K562 (cell line): ENCODE measurements around the gene MPZL3. TPM values are rescaled to one million over a fixed set of nuclear protein-coding genes. Genes with fewer than 3 reads are reported as not detected.

Experiments used
- CTBP1 ChIP-seq: fragments of 450-650 bp; IDR thresholded peaks from 2 replicates; pipeline ENCODE4 v1.6.1; 2016; ENCODE audit warnings: borderline replicate concordance
- ETV1 ChIP-seq: fragments of 450-650 bp; conservative IDR thresholded peaks from 2 replicates; pipeline ENCODE4 v1.6.1; 2016; ENCODE audit warnings: missing genetic modification characterization, control low read depth, low read depth, missing compliant biosample characterization
- FOXA3 ChIP-seq, 2 experiments: fragments of 450-650 bp in 1 of 2; sonication (generic) in 1 of 2; formaldehyde crosslinking; IDR thresholded peaks in 1 of 2; conservative IDR thresholded peaks in 1 of 2; 2 replicates each; pipeline versions ENCODE4 v1.4.0 to v1.8.0; 2020 to 2022; ENCODE audit warnings: mild to moderate bottlenecking in 2 of 2, missing genetic modification reagents in 1 of 2
- FOXP1 ChIP-seq: sonication (generic); formaldehyde crosslinking; IDR thresholded peaks from 2 replicates; pipeline ENCODE4 v1.8.0; 2022; ENCODE audit warnings: mild to moderate bottlenecking, missing genetic modification reagents
- RBFOX2 ChIP-seq: fragments of 200-400 bp; formaldehyde crosslinking; IDR thresholded peaks from 2 replicates; pipeline ENCODE4 v1.6.1; 2017; ENCODE audit warnings: low read depth, mild to moderate bottlenecking, low read length, moderate library complexity
- ZNF324 ChIP-seq: fragments of 250-450 bp; sonication (Bioruptor Pico); IDR thresholded peaks from 2 replicates; pipeline ENCODE4 v1.4.0; 2020; ENCODE audit warnings: mild to moderate bottlenecking
- ZNF431 ChIP-seq: sonication (generic); formaldehyde crosslinking; IDR thresholded peaks from 2 replicates; pipeline ENCODE4 v1.8.0; 2022; ENCODE audit warnings: mild to moderate bottlenecking, missing genetic modification reagents
- ZNF444 ChIP-seq: fragments of 250-450 bp; sonication (Bioruptor Pico); IDR thresholded peaks from 2 replicates; pipeline ENCODE4 v1.4.0; 2020; ENCODE audit warnings: mild to moderate bottlenecking, moderate library complexity
- polyA plus RNA-seq, 8 experiments: library from polyadenylated mRNA; depleted of rRNA in 4 of 8; stranded (reverse) in 5 of 8; unstranded in 3 of 8; fragments of >200 nt; fragmentation: Nextera tagmentation in 2 of 8; fragmentation: Illumina TruSeq in 1 of 8; extraction: Ambion mirVana in 2 of 8; extraction: Trizol in 1 of 8; gene quantifications; 2 replicates each; pipeline versions ENCODE4 v1.2.1 to v1.2.3, GENCODE V29; 2011 to 2014; ENCODE audit warnings: inconsistent platforms in 1 of 8, missing spikeins in 1 of 8
- total RNA-seq, 7 experiments: library from RNA; depleted of rRNA in 6 of 7; stranded (reverse); fragments of >200 nt in 6 of 7; fragmentation: Illumina TruSeq in 2 of 7; extraction: Trizol in 2 of 7; gene quantifications; 2 replicates each; pipeline versions ENCODE4 v1.2.1 to v1.2.3, GENCODE V29; 2011 to 2021; ENCODE audit warnings: low replicate concordance in 1 of 7
- TF ChIP-seq, protein P1 (sequence below): fragments of 250-450 bp; sonication (Bioruptor Pico); IDR thresholded peaks from 2 replicates; pipeline ENCODE4 v1.8.0; 2021; ENCODE audit warnings: moderate library complexity, mild to moderate bottlenecking, inconsistent platforms
- TF ChIP-seq, protein P2 (sequence below): sonication (generic); formaldehyde crosslinking; IDR thresholded peaks from 2 replicates; pipeline ENCODE4 v1.4.0; 2020; ENCODE audit warnings: mild to moderate bottlenecking, missing genetic modification reagents
- TF ChIP-seq, protein P3 (sequence below): fragments of 450-650 bp; IDR thresholded peaks from 2 replicates; pipeline ENCODE4 v1.6.1; 2016; ENCODE audit warnings: mild to moderate bottlenecking
- TF ChIP-seq, protein P4 (sequence below): sonication (generic); formaldehyde crosslinking; IDR thresholded peaks from 2 replicates; pipeline ENCODE4 v1.8.0; 2022; ENCODE audit warnings: missing genetic modification reagents, mild to moderate bottlenecking, borderline replicate concordance
- TF ChIP-seq, protein P5 (sequence below): fragments of 450-650 bp; IDR thresholded peaks from 2 replicates; pipeline ENCODE4 v1.6.1; 2017; ENCODE audit warnings: mild to moderate bottlenecking, moderate library complexity

The MPZL3 gene
- total and polyA plus RNA-seq, 9 of the 15 experiments (the other 6 are each of a cell fraction or from before 2014, with no cell fraction given): 0.97 to 2.9 (median 1.6) TPM

DNA sequence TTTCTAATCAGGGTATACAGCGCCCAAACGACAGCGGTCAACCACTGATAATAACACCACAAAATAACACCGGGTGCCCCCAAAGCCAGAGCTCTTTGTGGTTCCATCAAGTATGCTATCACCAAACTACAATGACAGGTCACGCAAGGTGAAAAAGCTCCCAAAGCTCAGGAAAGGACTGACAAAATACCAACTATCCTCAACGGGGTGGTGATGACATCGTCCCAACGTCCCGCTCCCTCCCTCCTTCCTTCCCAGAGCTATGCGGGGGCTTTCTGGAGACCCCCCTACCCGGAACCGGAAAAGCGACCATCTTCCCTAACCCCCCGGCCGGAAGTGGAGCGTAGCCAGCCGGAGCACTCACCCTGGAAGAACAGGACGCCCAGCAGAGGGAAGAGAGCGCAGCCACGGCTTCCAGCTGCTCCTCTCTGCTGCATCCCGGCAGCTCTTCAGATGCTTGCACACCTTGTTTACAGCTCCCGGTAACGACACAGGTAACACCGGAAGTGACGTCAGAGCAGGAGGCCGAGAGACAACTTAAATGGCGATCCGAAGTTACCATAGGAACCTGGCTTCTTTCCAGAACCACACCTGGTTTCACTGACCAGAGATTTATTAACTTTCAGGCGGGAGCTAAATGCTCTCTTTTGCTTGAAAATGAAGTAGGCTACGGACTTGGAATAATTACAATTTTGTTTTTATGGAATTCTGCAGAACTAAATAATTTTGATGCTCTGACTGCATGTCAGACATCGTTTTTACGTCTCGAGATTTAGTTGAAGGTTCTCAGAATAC is at the start of gene MPZL3 (continued):
- TF ChIP-seq, protein P1, sequence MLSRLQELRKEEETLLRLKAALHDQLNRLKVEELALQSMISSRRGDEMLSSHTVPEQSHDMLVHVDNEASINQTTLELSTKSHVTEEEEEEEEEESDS (CRISPR knock-in tag): no peak
- TF ChIP-seq, protein P2, sequence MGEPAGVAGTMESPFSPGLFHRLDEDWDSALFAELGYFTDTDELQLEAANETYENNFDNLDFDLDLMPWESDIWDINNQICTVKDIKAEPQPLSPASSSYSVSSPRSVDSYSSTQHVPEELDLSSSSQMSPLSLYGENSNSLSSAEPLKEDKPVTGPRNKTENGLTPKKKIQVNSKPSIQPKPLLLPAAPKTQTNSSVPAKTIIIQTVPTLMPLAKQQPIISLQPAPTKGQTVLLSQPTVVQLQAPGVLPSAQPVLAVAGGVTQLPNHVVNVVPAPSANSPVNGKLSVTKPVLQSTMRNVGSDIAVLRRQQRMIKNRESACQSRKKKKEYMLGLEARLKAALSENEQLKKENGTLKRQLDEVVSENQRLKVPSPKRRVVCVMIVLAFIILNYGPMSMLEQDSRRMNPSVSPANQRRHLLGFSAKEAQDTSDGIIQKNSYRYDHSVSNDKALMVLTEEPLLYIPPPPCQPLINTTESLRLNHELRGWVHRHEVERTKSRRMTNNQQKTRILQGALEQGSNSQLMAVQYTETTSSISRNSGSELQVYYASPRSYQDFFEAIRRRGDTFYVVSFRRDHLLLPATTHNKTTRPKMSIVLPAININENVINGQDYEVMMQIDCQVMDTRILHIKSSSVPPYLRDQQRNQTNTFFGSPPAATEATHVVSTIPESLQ (CRISPR knock-in tag): no peak
- TF ChIP-seq FOXA3 (CRISPR knock-in tag; conservative IDR thresholded peaks at IDR 0.05 in 1 of 2, IDR thresholded peaks at IDR 0.05 in 1 of 2): peak in 1 of 2 experiments; percentile 88; a peak in 2 of 4 replicates
- TF ChIP-seq ZNF324 (CRISPR knock-in tag): no peak
- peak; percentile 94 for TF ChIP-seq FOXP1 (CRISPR knock-in tag)
- peak; percentile 53 for TF ChIP-seq RBFOX2
- TF ChIP-seq ZNF444 (CRISPR knock-in tag): no peak
- TF ChIP-seq, protein P3, sequence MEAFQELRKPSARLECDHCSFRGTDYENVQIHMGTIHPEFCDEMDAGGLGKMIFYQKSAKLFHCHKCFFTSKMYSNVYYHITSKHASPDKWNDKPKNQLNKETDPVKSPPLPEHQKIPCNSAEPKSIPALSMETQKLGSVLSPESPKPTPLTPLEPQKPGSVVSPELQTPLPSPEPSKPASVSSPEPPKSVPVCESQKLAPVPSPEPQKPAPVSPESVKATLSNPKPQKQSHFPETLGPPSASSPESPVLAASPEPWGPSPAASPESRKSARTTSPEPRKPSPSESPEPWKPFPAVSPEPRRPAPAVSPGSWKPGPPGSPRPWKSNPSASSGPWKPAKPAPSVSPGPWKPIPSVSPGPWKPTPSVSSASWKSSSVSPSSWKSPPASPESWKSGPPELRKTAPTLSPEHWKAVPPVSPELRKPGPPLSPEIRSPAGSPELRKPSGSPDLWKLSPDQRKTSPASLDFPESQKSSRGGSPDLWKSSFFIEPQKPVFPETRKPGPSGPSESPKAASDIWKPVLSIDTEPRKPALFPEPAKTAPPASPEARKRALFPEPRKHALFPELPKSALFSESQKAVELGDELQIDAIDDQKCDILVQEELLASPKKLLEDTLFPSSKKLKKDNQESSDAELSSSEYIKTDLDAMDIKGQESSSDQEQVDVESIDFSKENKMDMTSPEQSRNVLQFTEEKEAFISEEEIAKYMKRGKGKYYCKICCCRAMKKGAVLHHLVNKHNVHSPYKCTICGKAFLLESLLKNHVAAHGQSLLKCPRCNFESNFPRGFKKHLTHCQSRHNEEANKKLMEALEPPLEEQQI: 0 out of 2 replicates have a peak, but pooled peaks have one; percentile 12
- TF ChIP-seq, protein P4, sequence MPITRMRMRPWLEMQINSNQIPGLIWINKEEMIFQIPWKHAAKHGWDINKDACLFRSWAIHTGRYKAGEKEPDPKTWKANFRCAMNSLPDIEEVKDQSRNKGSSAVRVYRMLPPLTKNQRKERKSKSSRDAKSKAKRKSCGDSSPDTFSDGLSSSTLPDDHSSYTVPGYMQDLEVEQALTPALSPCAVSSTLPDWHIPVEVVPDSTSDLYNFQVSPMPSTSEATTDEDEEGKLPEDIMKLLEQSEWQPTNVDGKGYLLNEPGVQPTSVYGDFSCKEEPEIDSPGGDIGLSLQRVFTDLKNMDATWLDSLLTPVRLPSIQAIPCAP (CRISPR knock-in tag): no peak
- TF ChIP-seq ZNF431 (CRISPR knock-in tag): no peak
- TF ChIP-seq, protein P5, sequence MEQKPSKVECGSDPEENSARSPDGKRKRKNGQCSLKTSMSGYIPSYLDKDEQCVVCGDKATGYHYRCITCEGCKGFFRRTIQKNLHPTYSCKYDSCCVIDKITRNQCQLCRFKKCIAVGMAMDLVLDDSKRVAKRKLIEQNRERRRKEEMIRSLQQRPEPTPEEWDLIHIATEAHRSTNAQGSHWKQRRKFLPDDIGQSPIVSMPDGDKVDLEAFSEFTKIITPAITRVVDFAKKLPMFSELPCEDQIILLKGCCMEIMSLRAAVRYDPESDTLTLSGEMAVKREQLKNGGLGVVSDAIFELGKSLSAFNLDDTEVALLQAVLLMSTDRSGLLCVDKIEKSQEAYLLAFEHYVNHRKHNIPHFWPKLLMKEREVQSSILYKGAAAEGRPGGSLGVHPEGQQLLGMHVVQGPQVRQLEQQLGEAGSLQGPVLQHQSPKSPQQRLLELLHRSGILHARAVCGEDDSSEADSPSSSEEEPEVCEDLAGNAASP: no peak
- TF ChIP-seq CTBP1: peak; percentile 92
- TF ChIP-seq ETV1 (tag): peak; percentile 98
